ENCODE results near the gene CKLF.

The CKLF gene

DNA sequence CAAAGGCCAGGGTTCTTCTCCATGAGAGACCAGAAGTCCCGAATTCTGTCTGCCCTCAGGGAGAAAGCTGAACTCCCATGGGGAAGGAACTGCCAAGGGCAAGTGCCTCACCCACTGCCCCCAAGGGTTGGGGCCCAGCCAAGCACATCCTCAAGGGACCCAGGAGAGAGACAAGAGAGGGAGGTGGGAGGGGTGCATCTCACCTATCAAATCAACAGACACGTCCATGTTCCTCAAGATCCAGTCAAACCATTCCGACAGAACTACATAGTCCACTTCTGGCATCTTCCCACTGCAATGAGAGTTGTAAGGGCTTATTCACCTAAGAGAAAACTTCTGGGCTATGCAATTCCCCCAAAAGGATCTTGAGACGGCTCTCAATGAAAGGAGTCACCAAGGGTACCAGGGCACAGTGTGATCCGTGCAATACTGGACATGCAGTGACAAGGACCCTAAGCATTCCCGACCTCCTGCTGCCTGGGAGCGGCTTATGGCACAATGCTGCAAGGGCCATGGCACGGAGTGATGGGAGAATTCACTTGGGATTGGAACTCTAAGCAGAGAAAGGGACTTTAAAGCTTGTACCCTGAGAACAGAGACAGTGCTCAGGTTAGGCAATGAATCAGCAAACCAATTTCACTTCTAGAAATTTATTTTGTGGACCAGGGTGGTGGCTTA, 34.7 kb upstream of the CKLF start:
- no peak for DNase-seq

GRCh38 chr16:66519482-66520373, 32.6 kb upstream of the CKLF start:
- DNase-seq = no peak

- DNase-seq = no peak
These were observed 31.8 kb upstream of the CKLF start for GRCh38 chr16:66520406-66521170.

GRCh38 chr16:66521252-66521713, 31.1 kb upstream of the CKLF start:
- DNase-seq = no peak

DNA sequence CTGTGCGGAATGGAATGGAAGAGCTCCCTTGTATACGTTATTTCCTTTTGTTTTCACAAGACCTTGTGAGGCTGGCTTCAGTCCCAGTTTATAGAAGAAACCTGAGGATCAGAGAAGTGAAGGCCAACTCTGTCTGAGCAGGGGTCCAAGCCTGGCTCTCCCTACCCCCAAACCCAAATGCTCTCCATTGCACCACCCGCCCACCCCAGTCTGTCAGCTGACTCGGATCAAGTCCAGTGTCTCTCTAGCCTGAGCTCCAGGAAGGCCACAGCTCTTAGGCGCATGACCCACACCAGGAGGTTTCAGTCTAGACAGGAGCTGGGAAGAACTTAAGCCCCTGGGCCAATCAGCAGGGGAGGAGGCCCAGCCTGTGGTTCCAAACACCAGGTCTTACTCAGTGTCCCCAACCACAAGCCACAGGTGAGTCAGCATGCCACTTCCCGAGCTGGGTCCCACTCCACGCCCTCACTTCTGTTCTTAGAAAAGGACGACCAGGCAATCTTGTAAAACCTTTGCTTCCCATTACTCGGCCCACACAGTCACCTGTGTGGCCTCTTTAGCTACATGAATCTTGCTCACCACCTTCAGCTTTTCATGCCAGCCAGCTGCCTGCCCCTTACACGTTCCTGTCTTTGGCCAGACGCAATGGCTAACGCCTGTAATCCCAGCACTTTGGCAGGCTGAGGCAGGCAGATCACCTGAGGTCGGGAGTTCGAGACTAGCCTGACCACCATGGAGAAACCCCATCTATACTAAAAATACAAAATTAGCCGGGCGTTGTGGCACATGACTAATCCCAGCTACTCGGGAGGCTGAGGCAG, 30.2 kb upstream of the CKLF start:
- DNase-seq = peak; percentile 77

DNA sequence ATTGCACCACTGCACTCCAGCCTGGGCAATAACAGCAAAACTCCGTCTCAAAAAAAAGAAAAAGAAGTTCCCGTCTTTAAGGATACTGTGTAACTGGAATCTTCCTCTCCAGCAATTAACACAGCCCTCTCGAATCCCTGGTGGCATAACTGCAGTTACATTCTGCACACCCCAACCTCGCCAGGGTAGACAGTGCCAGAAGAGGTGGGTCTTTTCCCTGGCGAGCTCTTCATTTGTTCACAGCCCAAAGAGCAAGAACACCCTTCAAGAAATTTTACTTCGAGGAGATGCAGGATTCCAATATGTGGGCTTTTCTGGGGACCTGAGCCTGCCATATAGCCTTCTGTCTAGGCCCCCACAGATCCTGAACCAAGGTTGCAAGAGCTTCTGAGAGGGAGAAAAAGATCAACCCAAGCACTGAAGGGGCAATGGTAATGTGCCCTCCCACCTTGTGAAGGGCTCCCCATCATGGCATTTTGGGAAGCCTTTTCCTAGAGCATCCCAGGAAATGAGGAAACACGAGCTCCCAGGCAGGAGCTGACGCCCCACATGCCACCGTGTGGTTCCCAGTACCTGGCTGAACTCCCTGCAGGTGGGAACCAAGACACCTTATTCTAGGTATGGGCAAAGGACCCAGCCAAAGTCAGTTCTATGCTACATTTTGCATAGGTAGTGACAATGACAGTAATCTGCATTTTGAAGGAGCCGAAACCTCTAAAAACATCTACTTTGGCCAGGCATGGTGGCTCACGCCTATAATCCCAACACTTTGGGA, 29.4 kb upstream of the CKLF start:
- DNase-seq = no peak

- DNase-seq = no peak
These were observed 28.5 kb upstream of the CKLF start for GRCh38 chr16:66523861-66524354.

- DNase-seq = no peak
These were observed 27.7 kb upstream of the CKLF start for GRCh38 chr16:66524601-66525164.

DNA sequence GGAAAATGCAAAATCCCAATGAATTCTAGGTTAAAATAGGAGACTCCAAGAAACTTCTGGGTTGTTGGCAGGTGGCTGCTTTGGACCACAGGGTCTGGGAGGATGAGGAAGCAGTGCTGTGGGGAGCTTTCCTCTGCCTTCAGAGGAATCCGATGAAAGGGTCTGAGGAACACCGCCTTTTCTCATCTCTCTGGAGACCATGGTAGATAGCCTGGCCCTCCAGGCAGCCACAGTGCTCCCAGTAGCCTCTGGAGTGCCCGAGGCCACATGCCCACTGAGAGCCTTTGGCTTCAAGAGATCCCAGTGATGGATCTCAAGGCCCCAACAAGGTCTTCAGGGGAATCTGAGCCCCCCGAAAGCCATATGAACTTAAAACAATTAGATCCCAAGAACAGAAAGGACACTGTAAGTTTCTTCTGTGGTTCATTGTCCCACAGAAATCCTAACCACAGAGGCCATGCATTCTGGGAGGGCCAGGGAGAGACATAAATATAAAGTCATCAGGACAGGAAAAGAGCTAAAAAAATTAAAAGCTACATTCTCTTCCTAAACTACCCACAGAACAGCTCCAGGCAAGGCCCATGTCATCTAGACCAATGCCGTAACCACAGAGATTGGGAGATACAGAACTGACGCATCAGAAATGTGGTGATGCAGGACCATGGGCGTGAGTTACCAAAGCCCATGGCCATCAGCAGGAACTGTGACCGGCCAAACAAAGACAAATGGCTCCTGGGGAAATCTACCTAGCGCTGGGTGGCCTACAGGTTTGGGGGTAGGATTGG, 26.8 kb upstream of the CKLF start:
- DNase-seq = no peak

GRCh38 chr16:66528294-66528693, 24.1 kb upstream of the CKLF start:
- DNase-seq = no peak

DNA sequence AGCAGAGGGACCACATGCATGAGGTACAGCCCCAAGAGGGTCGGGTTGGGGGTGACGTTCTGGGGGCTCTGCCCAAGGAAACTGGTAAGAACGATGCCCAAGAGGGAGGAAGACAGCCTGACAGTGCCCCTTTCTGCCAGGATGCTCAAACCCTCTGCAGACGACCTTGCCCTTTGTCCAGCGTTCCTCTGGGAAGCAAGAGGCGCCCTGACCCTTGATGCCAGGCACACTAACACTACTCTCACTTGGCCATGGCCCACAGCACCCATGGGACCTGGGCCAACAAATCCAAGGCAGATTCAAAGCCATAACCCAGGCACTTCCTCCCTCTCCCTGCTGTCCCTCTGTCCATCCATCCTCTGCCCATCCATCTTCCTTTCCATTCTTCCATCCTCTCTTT, 22.9 kb upstream of the CKLF start:
- no peak for DNase-seq

DNA sequence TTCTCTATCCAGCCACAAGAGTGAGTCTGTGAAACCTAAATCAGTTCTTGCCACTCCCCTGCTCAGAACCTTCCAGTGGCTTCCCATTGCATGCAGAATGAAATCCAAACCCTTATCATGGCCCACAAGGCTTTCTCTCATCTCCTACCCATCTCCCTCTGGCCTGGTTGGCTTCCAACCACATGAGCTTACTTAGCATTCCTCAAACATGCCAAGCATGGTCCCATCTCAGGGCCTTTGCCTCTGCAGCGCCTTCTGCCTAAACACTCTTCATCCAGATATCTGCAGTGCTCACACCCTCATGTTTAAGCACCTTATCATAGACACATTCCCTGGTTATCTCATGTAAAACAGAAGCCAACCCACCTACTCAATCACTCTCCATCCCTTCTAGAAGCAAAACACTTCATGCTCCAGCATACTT, 18.0 kb upstream of the CKLF start:
- no peak for DNase-seq

DNA sequence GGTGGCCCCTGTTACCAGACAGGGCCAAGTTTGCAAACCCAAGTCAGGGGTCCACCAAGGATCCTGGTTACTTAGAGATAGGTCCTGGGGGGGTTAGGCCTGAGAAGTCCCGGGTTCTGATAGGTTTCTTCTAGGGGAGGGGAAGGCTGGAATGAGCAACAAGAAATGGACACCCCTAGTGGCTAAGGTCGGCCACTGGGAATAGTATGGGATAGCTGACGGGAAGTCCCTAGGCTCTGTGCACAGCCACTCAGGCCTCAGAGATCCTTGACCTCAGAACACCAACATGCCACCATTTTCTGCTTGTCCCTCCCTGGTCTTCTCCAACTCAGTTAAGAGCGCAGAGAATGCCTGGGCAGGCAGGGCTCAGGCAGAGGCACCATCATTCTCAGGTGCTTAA, 15.9 kb upstream of the CKLF start:
- DNase-seq = no peak

DNA sequence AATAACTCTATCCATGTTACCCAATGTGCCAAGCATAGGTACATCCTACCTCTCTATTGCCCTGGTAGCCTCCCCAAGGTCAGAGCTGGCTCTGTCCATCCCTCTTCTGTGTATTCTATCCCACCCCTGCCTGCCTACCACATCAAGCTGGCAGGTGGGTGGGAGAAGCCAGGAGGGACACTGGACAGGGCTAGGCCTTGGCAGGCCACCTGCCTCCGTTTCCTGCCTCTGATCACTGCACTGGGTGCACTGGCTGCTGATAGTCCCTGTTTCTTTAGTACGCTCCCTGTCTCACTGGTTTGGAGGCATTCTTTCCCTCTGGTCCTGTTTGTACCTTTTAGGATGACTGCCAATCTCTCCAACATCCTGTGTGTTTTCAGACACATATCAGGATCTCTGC, 15.1 kb upstream of the CKLF start:
- DNase-seq = no peak

DNA sequence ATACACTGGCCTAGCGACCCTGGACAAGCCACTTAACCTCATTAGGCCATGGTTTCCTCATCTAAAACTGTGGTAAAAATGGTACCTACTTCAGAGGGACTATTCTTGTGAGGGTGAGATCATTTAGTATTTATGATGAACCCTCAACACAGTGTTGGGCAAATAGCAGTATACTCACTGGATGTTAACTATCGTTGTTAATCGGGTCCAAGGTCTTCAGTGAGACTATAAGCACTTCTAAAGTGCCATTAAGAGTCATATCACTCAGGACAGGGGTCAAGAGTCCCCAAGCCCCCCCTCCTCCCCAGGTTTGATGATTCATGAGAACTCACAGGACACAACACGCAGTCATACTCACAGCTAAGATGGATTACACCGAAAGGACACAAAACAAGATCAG, 13.5 kb upstream of the CKLF start:
- no peak for DNase-seq

DNA sequence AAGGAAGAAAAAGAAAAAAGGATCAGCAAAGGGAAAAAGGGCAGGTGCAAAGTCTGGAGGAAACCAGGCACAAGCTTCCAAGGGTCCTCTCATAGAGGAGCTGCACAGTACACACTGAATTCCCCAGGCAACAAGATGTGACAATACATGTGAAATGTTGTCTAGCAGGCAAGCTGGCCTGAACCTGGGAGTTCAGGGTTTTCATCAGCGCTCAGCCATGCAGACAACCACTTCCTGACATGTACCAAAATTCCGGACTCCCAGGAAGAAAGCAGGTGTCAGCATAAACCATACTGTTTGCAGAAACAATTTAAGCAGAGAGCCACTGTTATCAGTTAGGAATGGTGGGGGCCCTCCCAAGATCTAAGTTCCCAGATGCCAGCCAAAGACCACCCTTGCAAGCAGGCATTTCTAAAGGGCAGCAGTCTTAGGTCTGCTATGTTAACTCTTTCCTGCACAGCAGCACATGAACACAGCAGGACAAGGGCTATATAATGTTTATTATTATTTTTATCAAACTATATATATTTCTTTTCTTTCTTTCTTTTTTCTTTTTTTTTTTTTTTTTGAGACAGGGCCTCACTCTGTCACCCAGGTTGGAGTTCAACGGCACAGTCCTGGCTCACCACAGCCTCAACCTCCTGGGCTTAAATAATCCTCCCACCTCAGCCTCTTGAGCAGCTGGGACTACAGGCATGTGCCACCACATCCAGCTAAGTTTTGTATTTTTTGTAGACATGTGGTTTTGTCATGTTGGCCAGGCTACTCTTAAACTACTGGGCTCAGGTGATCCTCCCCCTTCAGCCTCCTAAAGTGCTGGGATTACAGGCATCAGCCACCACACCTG, 12.5 kb upstream of the CKLF start:
- no peak for DNase-seq

DNA sequence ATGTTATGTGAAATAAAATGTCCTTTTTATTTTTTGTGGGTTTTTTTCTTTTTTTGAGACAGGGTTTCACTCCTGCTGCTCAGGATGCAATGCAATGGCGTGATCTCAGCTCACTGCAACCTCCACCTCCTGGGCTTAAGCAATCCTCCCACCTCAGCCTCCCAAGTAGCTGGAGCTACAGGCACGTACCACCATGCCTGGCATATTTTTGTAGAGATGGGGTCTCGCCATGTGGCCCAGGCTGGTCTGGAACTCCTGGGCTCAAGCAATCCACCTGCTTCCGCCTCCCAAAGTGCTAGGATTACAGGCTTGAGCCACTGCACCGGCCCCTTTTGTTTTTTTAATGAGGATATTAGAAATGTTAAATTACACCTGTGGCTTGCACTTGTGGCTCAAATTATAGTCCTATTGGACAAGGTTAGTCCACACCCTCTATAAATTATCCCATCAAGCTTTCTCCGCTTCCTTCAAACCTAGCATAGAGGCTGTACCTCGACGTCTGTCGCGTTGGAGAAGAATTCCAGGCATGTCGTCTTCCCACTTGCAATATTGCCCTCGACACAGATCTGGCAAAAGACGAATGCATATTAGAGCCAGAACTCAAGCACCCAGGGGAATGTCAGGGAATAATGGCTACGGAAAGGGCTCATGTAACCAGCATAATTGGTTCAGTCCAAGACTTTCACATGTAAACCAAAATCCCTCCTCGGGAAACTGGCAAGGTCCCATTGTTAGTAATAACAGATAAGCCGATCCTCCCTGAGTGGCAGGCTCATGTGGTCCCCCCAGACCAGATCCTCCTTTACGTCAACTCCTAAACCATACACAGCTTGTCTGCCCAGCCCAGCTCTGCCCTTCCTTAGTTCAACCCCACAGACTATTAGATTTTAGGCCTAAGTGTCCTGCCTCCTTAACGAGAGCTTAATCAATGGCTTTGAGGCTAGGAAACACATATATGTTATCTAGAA, 10.7 kb upstream of the CKLF start:
- DNase-seq = no peak

- DNase-seq = no peak
These were observed 10.0 kb upstream of the CKLF start for GRCh38 chr16:66542396-66542795.
